Erythroblast (primary cell): Measurements from ENCODE around the gene EDAR.

Experiments
- DNase-seq, 2 experiments: peaks; one replicate each; lab custom pipeline; 2025; lab: John Stamatoyannopoulos, UW
- GATA1 ChIP-seq: IDR thresholded peaks from 2 replicates; pipeline ENCODE4 v1.6.1; 2011; ENCODE audit warnings: low read depth, mild to moderate bottlenecking, control low read depth, low read length, moderate library complexity
- POLR2A ChIP-seq: IDR thresholded peaks from 2 replicates; pipeline ENCODE4 v1.6.1; 2011; ENCODE audit warnings: mild to moderate bottlenecking, low read length

EDAR gene

DNA sequence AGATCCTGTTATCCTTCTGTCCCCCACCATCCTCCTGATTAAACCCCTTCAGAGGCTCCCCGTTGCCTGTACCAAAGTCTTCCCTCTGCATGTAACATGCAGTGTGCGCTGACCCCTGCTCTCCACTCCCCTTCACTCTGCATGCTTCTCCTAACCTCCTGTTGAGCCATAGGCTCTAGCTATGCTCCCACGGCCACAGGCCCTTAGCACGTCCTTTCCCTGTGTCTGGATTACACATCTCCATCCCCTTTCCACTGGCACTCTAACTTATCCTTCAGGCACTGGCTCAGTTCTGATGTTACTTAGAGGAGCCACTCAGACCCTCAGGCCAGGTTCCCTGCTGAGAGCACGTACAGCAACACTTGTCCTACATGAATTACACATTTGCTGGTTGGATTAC lies 29.4 kb upstream of the EDAR start:
- no peak for DNase-seq
- TF ChIP-seq GATA1 (no peak), POLR2A (no peak)

DNA sequence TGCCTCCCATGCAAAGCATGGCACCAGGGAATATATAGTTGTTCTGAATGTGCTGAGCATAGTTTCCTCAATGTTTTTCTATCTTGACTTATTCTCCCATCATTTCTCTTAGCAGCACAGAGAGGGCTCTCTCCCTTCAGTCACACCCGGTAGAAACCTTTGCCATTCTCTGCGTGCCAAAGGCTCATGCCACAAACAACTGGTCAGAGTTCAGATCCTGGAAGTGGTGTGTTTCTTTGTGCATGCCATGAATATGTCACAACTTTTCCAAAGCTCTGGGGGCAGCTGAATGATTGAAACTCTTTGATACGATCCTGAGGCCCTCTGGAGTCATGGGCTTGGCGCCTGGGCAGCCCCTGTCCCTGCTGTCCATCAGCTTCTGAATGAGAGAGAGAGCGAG lies 28.0 kb upstream of the EDAR start:
- DNase-seq: no peak
- TF ChIP-seq GATA1 (no peak), POLR2A (no peak)

DNA sequence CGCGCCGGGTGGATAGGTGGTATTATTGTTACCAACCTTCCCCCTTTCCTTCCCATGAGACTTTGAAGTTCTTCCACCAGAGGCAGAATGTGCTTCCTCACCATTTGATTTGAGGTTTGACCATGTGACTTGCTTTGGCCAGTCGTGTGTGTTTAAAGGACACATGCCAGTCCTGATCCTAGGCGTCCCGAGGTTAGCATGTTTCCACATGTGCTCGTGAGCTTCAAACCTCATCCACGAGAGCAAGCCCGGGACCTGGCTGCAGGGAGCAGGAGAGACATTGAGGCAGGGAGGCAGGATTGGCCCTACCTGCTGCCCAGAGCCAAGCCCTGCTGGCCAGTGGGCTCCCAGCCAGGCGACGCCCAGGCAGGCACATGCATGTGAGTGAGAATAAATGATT lies 27.4 kb upstream of the EDAR start:
- TF ChIP-seq GATA1 (no peak), POLR2A (no peak)
- no peak for DNase-seq

DNA sequence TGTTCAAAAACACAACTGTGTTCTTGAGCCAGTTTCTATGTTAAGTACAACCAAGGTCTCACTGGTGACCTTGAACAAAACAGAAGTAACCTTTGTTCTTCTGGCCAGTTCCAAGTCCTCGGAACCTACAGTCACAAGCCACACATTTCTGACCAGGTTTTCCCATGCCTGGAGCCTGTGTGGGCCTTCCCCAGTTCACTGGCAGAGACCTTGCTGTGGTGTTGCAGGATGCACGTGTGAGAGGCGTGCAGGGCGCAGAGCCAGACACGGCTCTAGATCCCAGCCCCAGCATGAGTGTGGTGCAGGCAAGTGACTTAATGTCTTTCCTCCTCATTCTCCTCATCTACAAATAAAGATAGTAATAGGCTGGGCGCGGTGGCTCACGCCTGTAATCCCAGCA lies 25.5 kb upstream of the EDAR start:
- TF ChIP-seq GATA1: no peak
- no peak for TF ChIP-seq POLR2A

DNA sequence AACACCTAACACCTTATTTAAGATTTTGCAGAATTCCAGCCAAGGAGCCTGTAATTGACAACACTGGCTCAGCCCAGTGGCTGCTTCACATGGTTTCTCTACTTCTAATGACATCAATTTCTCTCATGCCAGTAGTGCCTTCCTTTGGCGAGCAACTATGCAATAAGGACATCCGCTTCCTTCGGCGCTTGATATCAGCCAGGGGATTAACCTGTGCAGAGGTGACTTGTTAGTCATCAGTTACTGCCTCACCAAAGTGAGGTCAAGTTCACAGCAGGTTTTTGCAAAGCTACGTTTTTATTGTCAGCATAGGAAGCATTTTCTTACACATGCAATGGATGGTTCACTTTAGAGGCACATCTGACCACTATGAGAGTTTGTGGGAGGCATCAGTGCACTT lies 24.0 kb upstream of the EDAR start:
- no peak for DNase-seq
- no peak for TF ChIP-seq GATA1
- no peak for TF ChIP-seq POLR2A

More for the DNA sequence above, 25.5 kb upstream of the EDAR start:
- no peak for DNase-seq

DNA sequence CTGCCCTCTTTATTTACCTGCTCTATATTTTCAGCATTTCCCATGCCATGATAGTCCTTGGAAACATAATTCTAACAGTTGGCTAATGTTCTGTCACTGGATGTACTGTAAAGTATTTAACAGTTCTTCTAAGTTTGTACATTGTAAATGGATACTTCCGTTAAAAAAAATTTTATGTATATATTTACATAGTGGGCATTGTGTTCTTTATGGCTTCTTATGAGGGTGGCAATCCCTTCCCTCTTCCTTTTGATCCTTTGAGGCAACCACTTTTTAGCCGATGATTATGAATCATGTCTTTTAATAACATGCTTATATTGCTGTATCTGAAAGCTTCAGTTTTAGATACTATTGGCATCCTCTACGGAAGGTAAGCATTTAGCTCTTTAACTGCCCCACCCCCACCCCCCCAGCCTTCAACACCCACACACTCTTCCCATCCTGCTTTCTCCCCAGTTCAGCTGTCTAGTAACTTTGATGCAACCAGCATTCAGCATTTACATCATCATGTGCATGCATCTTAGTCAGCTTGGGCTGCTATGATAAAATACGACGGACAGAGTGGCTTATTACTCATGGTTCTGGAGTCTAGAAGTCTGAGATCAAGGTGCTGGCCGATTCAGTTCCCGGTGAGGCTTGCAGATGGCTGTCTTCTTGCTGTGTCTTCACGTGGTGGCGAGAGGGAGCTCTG lies 21.0 kb upstream of the EDAR start:
- no peak for DNase-seq
- no peak for TF ChIP-seq POLR2A
- TF ChIP-seq GATA1: no peak

DNA sequence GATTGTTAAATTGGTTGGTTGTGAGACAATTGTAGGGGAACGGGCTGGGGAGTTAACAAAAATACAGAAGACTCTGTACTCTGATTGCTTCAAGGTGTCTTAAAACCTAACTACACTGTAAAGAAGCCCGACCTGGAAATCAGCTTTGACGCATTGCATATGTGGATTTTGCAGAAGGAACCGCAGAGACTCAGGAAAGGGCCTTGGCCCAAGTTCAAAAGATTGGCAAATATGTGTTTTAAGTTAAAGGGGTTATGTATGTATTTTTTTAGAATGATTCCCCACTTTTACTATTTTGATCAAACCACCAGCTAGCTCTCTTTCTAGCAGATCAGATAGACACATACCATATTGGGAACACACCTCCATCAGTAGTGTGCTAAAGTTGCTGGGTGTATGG lies 18.0 kb upstream of the EDAR start:
- TF ChIP-seq POLR2A (no peak), GATA1 (no peak)
- no peak for DNase-seq

DNA sequence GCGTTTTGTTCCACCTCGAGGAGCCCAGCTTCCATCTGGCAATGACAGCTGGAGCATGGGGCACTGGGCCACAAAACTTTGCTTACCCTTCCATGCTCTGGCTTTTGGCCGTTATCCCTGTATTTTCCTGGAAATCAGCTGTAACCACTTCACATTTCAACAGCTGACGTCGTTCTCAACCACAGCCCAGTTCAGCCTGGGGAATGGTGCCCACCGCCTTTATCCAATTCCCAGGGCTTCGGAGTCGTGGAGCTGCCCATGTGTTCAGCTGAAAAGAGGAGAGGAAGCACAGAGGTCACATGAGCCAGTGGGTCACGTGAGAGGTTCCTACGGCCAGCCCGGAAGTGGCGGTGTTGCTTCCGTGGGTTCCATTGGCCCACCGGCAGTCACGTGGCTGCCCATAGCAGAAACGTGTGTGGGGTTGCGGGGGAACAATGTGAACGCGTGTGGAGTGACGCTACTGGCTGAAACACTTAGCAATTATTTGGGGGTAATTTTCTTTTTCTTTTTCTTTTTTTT lies 16.7 kb upstream of the EDAR start:
- TF ChIP-seq POLR2A: no peak
- no peak for TF ChIP-seq GATA1
- DNase-seq: no peak

DNA sequence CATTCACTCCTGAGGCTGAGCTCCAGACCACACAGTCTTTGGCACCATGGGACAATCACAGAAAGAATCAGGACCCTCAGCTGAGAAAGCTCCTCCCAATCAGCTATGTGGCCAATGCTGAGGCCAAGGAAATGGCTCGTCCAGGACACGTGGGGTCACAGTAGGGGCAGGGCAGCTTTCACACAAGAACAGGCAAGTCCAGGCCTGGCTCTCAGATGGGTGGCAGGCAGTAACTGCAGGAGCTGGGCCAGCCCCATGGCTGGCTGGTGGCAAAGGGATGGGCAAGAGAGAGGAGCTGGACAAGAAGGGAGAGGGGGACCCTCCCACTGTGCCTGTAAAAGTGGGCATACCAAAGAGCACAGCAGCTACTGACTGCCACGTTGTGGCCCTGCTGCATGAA lies 12.2 kb upstream of the EDAR start:
- DNase-seq: no peak
- no peak for TF ChIP-seq POLR2A
- no peak for TF ChIP-seq GATA1

DNA sequence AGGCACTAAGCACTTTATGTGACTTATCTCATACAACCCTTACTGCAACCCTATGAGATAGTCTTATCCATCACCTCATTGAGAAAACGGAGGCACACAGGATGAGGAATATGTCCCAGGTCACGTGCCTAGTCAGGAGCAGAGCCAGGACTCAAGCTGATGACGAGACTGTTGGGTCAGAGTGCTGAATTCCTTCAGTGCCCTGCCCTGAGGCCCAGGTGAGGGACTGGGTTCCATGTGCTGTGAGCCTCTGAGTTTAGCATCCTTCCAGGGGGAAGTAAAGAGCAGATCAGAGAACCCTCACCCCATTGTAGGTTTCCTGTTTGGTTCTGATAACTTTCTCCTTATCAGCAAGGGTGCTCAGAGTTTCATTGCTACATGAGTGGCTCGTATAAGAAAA lies 11.7 kb upstream of the EDAR start:
- no peak for DNase-seq
- no peak for TF ChIP-seq POLR2A
- no peak for TF ChIP-seq GATA1

DNA sequence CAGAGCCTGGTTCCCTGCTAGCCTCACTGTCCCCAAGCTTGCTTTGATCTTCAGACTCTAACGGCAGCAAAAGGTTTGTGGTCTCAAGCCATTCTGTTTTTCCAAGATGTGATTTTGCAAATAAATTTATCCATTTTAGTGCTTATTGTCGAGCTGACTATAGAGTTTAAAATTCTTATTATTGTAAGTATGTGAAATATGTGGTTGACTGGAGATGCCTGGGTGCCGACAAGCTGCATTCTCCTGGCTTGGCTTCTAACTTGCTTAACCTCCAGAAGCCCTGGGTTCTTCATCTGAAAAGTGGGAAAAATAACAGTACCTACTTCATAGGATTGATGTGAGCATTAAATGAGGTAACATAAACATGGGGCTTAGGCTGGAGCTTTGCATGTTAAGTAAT lies 9.9 kb upstream of the EDAR start:
- DNase-seq: no peak
- TF ChIP-seq GATA1: no peak
- no peak for TF ChIP-seq POLR2A

DNA sequence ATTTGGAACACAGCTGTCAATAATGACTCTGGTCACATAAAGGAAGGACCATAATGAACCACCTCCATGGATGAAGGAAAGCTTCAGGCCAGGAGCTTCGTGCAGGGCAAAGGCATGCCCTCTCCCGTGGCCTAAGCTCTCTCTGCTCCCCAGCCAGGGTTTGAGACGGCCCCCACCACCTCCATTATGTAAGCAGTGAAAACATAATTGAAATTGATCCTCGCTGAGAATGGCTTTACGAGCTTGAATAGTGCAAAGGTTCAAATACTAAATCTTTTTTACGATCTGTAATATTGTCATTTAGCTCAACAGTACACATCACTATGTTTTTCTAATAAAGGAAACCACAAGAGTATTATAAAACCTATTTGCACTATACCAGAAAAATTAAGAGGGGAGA lies 5.2 kb upstream of the EDAR start:
- no peak for DNase-seq
- TF ChIP-seq GATA1: no peak
- no peak for TF ChIP-seq POLR2A

DNA sequence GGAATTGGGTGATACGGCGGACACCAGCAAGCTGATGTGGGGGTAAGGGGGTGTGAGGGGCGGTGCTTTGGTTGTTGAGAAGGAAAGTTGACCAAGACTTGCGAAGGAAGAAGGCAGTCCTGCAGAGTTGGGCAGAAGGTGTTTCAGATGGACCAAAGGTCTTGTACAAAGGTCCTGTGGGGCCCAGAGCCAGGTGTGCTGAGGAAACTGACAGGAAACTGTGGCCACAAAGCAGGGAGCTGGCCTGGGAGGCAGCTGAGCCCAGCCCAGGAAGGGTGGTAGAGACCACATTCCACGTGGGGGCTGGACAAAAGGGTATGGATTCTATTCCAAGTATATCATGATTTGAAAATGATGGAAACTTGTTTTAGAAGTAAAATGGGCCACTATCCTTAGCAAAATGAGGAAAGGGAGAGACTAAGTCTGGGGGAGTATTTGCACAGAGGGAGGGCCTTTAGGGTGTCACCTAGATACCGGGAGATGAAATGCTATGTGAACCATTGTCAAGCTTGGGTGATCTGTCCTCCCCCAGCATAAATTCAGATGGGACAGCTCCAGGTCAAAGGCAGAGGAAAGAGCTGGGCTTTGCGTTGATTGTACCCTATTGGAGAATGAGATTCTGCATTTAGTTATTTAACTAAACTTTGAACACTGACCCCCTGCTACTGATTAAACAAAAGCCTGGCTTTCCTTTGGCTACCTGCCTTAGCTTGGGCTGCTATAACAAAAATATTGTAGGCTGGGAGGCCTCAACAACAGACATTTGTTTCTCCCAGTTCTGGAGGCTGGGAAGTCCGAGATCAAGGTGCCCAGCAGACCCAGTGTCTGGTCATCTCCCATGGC lies 4.3 kb upstream of the EDAR start:
- no peak for DNase-seq

DNA sequence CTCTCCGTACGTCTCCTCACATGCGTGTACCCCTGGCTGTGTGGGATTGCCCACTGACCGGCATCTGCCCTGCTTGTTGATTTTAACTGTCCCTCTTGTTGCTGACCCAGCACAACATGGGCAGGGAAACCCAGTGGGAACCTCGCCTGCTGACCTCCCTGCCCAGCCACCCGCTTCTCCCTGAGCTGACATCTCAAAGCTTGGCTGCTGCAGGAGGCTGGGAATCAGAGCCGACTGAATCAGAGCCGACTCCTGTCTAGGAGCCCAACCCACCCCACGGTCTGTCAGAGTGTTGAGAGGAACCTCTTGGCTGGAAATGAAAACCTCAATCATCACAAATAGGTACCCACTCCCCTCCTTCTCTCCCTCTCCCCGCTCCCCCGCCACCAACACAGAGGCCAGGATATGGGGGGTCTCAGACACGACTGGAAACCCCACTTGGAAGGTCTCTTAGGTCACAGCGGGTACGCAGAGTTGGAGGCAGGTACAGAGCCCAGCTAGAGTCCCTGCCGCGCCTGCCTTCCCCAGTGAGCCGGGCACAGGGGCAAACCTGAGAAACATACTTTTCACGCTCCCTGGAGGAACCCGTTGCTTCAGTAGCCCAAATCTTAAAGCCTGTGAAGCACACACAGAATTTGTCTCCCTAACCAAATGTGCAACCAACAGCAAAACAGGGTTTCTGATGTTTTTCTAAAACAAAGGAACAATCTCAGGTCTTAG lies 784 bp downstream of the EDAR start:
- DNase-seq: no peak
- TF ChIP-seq GATA1 (no peak), POLR2A (no peak)

More for the DNA sequence above, 4.3 kb upstream of the EDAR start:
- no peak for TF ChIP-seq POLR2A
- TF ChIP-seq GATA1: no peak
